Endothelial cell of umbilical vein (primary cell): Measurements from ENCODE around the gene RCOR2. TPM values are rescaled to one million over a fixed set of nuclear protein-coding genes. Genes with fewer than 3 reads are reported as not detected.

Experiments
- BruUV-seq: library from RNA; stranded (reverse); fragments of 400-500 nt; replicated peaks from 2 replicates; lab custom pipeline; 2021; lab: Mats Ljungman, UMichigan
- CTCF ChIA-PET: fragments of 300-600, 350-600 bp; sonication (Branson Sonifier 250); formaldehyde crosslinking; loops from one replicate; lab custom pipeline; 2021; ENCODE audit warnings: antibody characterized with exemption, inconsistent platforms; lab: Charles Lee
- POLR2A ChIA-PET: fragments of 300-600, 350-600 bp; sonication (Branson Sonifier 250); formaldehyde crosslinking; loops from one replicate; lab custom pipeline; 2021; ENCODE audit warnings: antibody characterized with exemption, inconsistent platforms; lab: Charles Lee
- DNase-seq: peaks from one replicate; pipeline ENCODE4 v3.0.0-alpha.2; 2011; ENCODE audit warnings: low read depth, low spot score
- FAIRE-seq: peaks from 2 replicates; lab custom pipeline; 2011; peaks lifted over from hg19 to GRCh38; lab: Jason Lieb, UNC
- H2AFZ ChIP-seq: 2 replicates; pipeline ENCODE4 v1.6.0; 2012; ENCODE audit warnings: low read depth, low read length, control low read depth, inconsistent platforms
- H3K27ac ChIP-seq: 2 replicates; pipeline ENCODE4 v1.5.1; 2011; ENCODE audit warnings: low read depth, mild to moderate bottlenecking, control low read depth, low read length, moderate library complexity; ENCODE audit not compliant: insufficient read depth
- H3K27me3 ChIP-seq, 2 experiments: 2 replicates each; pipeline versions ENCODE4 v1.6.0 to v1.6.1; 2011; ENCODE audit warnings: low read length in 2 of 2, mixed read lengths in 1 of 2; ENCODE audit not compliant: control insufficient read depth in 2 of 2, insufficient read depth in 2 of 2
- H3K36me3 ChIP-seq, 2 experiments: 2 replicates in 1 of 2; 3 replicates in 1 of 2; pipeline ENCODE4 v1.5.1; 2011; ENCODE audit warnings: low read length in 2 of 2, mild to moderate bottlenecking in 1 of 2, moderate library complexity in 1 of 2; ENCODE audit not compliant: control insufficient read depth in 2 of 2, insufficient read depth in 2 of 2; ENCODE audit errors: extremely low read depth in 1 of 2
- H3K4me1 ChIP-seq: 3 replicates; pipeline ENCODE4 v1.5.1; 2011; ENCODE audit warnings: mild to moderate bottlenecking, low read length; ENCODE audit not compliant: control insufficient read depth, insufficient read depth; ENCODE audit errors: extremely low read depth
- H3K4me2 ChIP-seq: 2 replicates; pipeline ENCODE4 v1.6.1; 2011; ENCODE audit warnings: low read length, control low read depth, mixed read lengths; ENCODE audit not compliant: insufficient read depth
- H3K4me3 ChIP-seq, 3 experiments: fragments of 200-600 bp in 1 of 3; sonication (generic), shearing (Covaris generic) in 1 of 3; replicated peaks in 1 of 3; 2 replicates each; pipeline ENCODE4 v1.5.1; 2011 to 2016; ENCODE audit warnings: control low read depth in 3 of 3, low read length in 3 of 3, mild to moderate bottlenecking in 2 of 3, inconsistent platforms in 1 of 3, low read depth in 1 of 3, moderate library complexity in 1 of 3; ENCODE audit not compliant: insufficient read depth in 1 of 3
- H3K79me2 ChIP-seq: 2 replicates; pipeline ENCODE4 v1.6.0; 2012; ENCODE audit warnings: low read length, inconsistent platforms; ENCODE audit not compliant: control insufficient read depth, insufficient read depth
- H3K9ac ChIP-seq: replicated peaks from 2 replicates; pipeline ENCODE3; 2011; ENCODE audit warnings: low read length, control low read depth; ENCODE audit not compliant: insufficient read depth; ENCODE audit errors: extremely low read depth
- H3K9me1 ChIP-seq: replicated peaks from 3 replicates; pipeline ENCODE4 v1.6.0; 2011; ENCODE audit warnings: mild to moderate bottlenecking, low read length; ENCODE audit not compliant: control insufficient read depth, insufficient read depth; ENCODE audit errors: extremely low read depth
- H3K9me3 ChIP-seq: replicated peaks from 2 replicates; pipeline ENCODE4 v1.5.1; 2012; ENCODE audit warnings: low read length, inconsistent platforms; ENCODE audit not compliant: control insufficient read depth, insufficient read depth
- H4K20me1 ChIP-seq: replicated peaks from 2 replicates; pipeline ENCODE3; 2011; ENCODE audit warnings: mild to moderate bottlenecking, low read length; ENCODE audit not compliant: control insufficient read depth, insufficient read depth; ENCODE audit errors: extremely low read depth
- EZH2 ChIP-seq: IDR thresholded peaks from 2 replicates; pipeline ENCODE4 v1.6.1; 2012; ENCODE audit warnings: borderline replicate concordance, low read depth, mild to moderate bottlenecking, moderate library complexity, low read length, inconsistent platforms; ENCODE audit not compliant: severe bottlenecking
- FOS ChIP-seq: IDR thresholded peaks from 2 replicates; pipeline ENCODE4 v1.6.1; 2011; ENCODE audit warnings: mild to moderate bottlenecking, low read length, moderate library complexity, borderline replicate concordance; ENCODE audit not compliant: insufficient read depth
- GATA2 ChIP-seq: IDR thresholded peaks from 2 replicates; pipeline ENCODE4 v1.7.0; 2011; ENCODE audit warnings: low read depth, mild to moderate bottlenecking, moderate library complexity, mixed read lengths, low read length; ENCODE audit not compliant: insufficient read length, insufficient read depth
- JUN ChIP-seq: IDR thresholded peaks from 2 replicates; pipeline ENCODE4 v1.6.1; 2011; ENCODE audit warnings: borderline replicate concordance, low read depth; ENCODE audit not compliant: insufficient read length, insufficient read depth
- MAX ChIP-seq: IDR thresholded peaks from 2 replicates; pipeline ENCODE4 v1.6.1; 2011; ENCODE audit not compliant: insufficient read depth, insufficient read length
- MYC ChIP-seq: IDR thresholded peaks from one replicate; pipeline ENCODE4 v1.6.1; 2011; ENCODE audit warnings: mild to moderate bottlenecking, low read depth, low read length
- POLR2A ChIP-seq: IDR thresholded peaks from 2 replicates; pipeline ENCODE4 v1.6.1; 2012; ENCODE audit warnings: low read depth, mild to moderate bottlenecking, control low read depth, low read length
- POLR2AphosphoS5 ChIP-seq: IDR thresholded peaks from 2 replicates; pipeline ENCODE4 v1.6.1; 2012; ENCODE audit warnings: low read depth, mild to moderate bottlenecking, control low read depth, low read length, moderate library complexity; ENCODE audit not compliant: insufficient read depth
- dilution Hi-C: fragments of 300-500 bp; cut with MboI; formaldehyde crosslinking; loops from one replicate; pipeline ENCODE4 v1.15.0; 2019; ENCODE audit warnings: low sequenced_read_pairs; ENCODE audit not compliant: extremely low pct_ligation_motif_present
- intact Hi-C: fragments of 100-400 bp; cut with micrococcal nuclease; formaldehyde crosslinking; loops from one replicate; pipeline ENCODE4 v1.10.0; 2022
- polyA plus RNA-seq, 4 experiments: library from polyadenylated mRNA; depleted of rRNA in 3 of 4; stranded (reverse) in 3 of 4; unstranded in 1 of 4; fragments of >200 nt; gene quantifications; 2 replicates each; pipeline versions ENCODE4 v1.2.1 to v1.2.3, GENCODE V29; 2011 to 2012; ENCODE audit warnings: missing spikeins in 1 of 4
- total RNA-seq: library from RNA; stranded (reverse); gene quantifications from 2 replicates; pipeline ENCODE4 v1.2.3, GENCODE V29; 2021
- TF ChIP-seq, protein P1 (sequence below), 2 donors: IDR thresholded peaks; 1 replicate in 1 of 2; 2 replicates in 1 of 2; pipeline ENCODE4 v1.5.1; 2011; ENCODE audit warnings: low read length in 2 of 2, mild to moderate bottlenecking in 2 of 2, moderate library complexity in 2 of 2, control low read depth in 1 of 2, inconsistent platforms in 1 of 2, low read depth in 1 of 2; ENCODE audit not compliant: insufficient read depth in 1 of 2; ENCODE audit errors: extremely low read depth in 1 of 2

Gene RCOR2
- total and polyA plus RNA-seq, 2 donors (not counting 3 experiments of a cell fraction or from before 2014, with no cell fraction given): 0.13 to 0.63 TPM

- no peaks in the 10 kb centered on the region for H3K9me1 ChIP-seq
- H4K20me1 ChIP-seq: no peaks in the 10 kb centered on the region
- no TSS peak for BruUV-seq
- TF ChIP-seq POLR2AphosphoS5 (no peak), FOS (no peak), GATA2 (no peak), EZH2 (no peak), POLR2A (no peak), MAX (no peak), MYC (no peak), JUN (no peak)
- TF ChIP-seq, protein P1, sequence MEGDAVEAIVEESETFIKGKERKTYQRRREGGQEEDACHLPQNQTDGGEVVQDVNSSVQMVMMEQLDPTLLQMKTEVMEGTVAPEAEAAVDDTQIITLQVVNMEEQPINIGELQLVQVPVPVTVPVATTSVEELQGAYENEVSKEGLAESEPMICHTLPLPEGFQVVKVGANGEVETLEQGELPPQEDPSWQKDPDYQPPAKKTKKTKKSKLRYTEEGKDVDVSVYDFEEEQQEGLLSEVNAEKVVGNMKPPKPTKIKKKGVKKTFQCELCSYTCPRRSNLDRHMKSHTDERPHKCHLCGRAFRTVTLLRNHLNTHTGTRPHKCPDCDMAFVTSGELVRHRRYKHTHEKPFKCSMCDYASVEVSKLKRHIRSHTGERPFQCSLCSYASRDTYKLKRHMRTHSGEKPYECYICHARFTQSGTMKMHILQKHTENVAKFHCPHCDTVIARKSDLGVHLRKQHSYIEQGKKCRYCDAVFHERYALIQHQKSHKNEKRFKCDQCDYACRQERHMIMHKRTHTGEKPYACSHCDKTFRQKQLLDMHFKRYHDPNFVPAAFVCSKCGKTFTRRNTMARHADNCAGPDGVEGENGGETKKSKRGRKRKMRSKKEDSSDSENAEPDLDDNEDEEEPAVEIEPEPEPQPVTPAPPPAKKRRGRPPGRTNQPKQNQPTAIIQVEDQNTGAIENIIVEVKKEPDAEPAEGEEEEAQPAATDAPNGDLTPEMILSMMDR (IDR thresholded peaks at IDR 0.05; ENCODE audit: extremely low read depth in 1 of 2, insufficient read depth in 1 of 2, low read depth in 1 of 2, low read length in 2 of 2): no peak
- no peaks in the 10 kb centered on the region for H3K9me3 ChIP-seq
- H3K27ac ChIP-seq: no peak overlapping the region
- H2AFZ ChIP-seq: peak overlapping the region; percentile 92
- intact Hi-C loops (loop anchor here (2.0 to 5.0 kb wide), 2 partner anchors 21 to 229 kb away; partner anchors contain the start of gene NAA40), dilution Hi-C loops (no loop called here)
- H3K79me2 ChIP-seq: no peaks in the 10 kb centered on the region
- H3K4me3 ChIP-seq: peak overlapping the region; percentile 18 to 34 (median 25)
- DNase-seq (no peak), FAIRE-seq (no peak)
- H3K4me1 ChIP-seq: peaks cover 7% of the 10 kb centered on the region
- H3K9ac ChIP-seq: no peak overlapping the region
- peaks cover 0 to 4% of the 10 kb centered on the region in 2 experiments for H3K27me3 ChIP-seq
- CTCF ChIA-PET: interaction anchor here (1.0 to 2.3 kb wide), 11 partner anchors 11 to 151 kb away, joined by 3 to 16 read pairs (median 5); partner anchors contain the start of genes MARK2, NAA40 and ZFTA
- H3K36me3 ChIP-seq: no peaks in the 10 kb centered on the region
- peak overlapping the region; percentile 71 for H3K4me2 ChIP-seq
- POLR2A ChIA-PET: no interaction called here
Measured at GRCh38 chr11:63917692-63918506, 935 bp upstream of the RCOR2 start.
